Measurements from ENCODE around the gene ALG14.
"Not testable (repeated sequence)": the region's sequence is repeated elsewhere in the genome, so short reads cannot be mapped to it uniquely, and the experiment has no call there.

ALG14 gene

DNA sequence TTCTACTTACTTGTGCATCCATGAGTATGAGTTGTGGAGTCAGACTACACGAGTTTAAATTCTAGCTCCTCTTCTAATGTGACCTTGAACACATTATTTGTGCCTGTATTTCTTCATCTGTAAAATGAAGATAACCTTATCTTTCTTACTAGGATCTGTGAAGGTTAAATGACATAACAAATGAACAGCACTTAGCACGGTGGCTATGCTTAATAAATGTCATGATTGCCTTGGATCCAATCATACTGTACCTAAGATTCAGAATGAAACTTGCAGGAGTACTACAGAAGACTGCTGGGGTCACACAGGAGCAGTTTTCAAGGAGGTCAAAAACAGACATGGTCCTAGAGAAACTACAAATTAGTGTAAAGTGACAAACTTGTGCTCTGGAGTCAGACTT is 22.2 kb upstream of the ALG14 start:
- DNase-seq (no peak), ATAC-seq (no peak)
- Mint-ChIP-seq H3K27ac (no peak overlapping the region), H3K4me1 (no peaks in the 10 kb centered on the region), H3K27me3 (peaks cover 5% of the 10 kb centered on the region), H3K9me3 (no peaks in the 10 kb centered on the region), H3K4me3 (no peak overlapping the region)

DNA sequence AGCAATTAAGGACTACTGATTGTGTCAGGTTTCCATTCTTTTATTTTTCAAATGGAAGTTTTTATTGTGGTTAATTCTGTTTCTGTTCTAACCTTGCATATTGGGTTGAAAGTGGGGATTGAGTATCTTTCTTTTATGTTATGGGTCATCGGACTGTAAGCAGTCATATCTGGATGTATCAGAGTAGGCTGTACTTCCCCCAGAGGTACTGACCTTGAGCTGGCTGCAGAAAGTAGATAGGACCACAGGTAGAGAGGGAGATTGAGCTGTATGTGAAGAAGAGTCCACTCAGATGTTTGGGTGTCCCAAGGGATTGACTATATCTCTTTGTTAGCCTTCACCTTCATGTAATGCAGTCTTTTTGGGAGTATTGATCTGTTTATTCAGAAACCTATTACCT is 20.5 kb upstream of the ALG14 start:
- Mint-ChIP-seq H3K27ac (no peak overlapping the region), H3K4me3 (no peak overlapping the region), H3K27me3 (peaks cover 17% of the 10 kb centered on the region), H3K4me1 (no peaks in the 10 kb centered on the region), H3K9me3 (no peaks in the 10 kb centered on the region)
- DNase-seq (no peak), ATAC-seq (no peak)

DNA sequence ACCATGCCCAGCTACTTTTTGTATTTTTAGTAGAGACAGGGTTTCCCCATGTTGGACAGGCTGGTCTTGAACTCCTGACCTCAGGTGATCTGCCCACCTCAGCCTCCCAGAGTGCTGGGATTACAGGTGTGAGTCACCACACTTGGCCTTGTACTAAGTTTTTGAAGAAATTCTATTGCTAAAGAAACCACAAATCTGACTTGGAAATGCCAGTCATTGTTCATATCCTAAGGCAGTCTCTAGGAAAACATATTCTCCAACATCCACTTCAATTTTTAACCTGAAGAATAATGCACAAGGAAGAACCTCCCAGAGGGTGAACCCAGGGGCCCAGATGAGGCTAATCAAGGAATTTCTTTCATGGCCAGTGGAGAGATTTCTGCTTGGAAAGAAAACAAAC is 20.1 kb upstream of the ALG14 start:
- DNase-seq, H3K4me1 Mint-ChIP-seq, H3K4me3 Mint-ChIP-seq, ATAC-seq, H3K27ac Mint-ChIP-seq, H3K9me3 Mint-ChIP-seq: not testable (repeated sequence)
- H3K27me3 Mint-ChIP-seq: peaks cover 19% of the 10 kb centered on the region

DNA sequence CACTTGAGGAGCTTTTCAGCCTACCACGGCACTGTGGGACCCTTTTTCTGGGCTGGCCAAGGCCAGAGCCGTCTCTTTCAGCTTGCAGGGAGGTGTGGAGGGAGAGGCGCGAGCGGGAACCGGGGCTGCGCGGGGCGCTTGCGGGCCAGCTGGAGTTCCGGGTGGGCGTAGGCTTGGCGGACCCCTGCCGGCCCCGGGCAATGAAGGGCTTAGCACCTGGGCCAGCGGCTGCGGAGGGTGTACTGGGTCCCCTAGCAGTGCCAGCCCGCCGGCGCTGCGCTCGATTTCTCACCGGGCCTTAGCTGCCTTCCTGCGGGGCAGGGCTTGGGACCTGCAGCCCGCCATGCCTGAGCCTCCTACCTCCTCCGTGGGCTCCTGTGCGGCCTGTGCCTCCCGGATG is 18.5 kb upstream of the ALG14 start:
- ATAC-seq, H3K9me3 Mint-ChIP-seq, DNase-seq, H3K27ac Mint-ChIP-seq, H3K4me3 Mint-ChIP-seq, H3K4me1 Mint-ChIP-seq: not testable (repeated sequence)
- H3K27me3 Mint-ChIP-seq: peaks cover 19% of the 10 kb centered on the region

DNA sequence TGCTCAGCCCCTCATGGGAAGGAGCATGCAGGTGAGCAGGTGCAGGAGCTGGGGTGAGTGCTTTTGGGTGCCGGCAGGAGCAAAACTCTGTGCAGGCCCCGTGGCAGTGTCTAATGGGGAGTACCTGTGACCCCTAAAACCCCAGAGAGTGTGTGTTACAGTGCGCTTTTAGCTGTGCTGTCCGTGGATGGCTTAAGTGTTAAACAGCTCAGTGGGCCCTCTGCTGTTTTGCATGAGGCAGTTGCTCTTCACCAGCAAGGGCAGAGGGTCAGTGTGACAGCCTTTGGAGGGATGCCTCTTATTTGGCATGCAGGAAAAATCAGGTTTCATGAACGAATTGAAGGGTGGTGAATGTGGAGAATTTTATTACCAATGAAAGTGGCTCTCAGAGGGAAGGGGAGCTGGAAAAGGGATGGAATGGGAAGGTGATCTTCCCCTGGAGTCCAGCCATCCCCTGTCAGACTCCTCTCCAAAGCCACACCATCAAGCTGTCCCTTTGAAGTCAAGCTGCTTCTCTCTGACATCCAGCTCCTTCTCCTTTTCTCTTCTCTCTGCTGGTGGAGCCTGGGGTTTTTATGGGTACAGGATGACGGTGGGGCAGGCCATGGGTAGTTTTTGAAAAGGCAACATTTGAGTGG is 17.0 kb upstream of the ALG14 start:
- Mint-ChIP-seq H3K27ac (no peak overlapping the region), H3K9me3 (no peaks in the 10 kb centered on the region), H3K27me3 (peaks cover 19% of the 10 kb centered on the region), H3K4me1 (no peaks in the 10 kb centered on the region), H3K4me3 (no peak overlapping the region)
- no peak for ATAC-seq
- DNase-seq: no peak

DNA sequence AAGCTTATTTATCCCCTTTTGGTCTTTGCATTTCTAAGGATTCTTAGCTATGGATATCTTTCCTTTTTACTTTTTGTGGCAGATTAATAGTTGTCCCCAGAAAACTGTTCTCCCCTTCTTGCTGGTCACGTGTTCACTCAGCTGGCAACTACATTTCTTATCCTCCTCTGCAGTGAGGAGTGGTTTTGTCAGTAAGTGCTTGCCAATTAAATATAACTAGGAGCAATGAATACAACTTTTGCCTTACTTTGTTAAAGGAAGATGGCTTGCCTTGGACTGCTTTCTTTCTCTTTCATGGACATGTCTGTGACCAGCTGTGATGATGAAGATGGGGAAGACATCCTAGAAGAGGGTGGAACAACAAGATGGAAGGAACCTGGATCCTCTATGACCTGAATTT is 15.6 kb upstream of the ALG14 start:
- H3K27me3 Mint-ChIP-seq: peaks cover 27% of the 10 kb centered on the region
- no peak overlapping the region for H3K27ac Mint-ChIP-seq
- no peak for ATAC-seq
- no peaks in the 10 kb centered on the region for H3K9me3 Mint-ChIP-seq
- H3K4me1 Mint-ChIP-seq: no peaks in the 10 kb centered on the region
- DNase-seq: no peak
- H3K4me3 Mint-ChIP-seq: no peak overlapping the region

DNA sequence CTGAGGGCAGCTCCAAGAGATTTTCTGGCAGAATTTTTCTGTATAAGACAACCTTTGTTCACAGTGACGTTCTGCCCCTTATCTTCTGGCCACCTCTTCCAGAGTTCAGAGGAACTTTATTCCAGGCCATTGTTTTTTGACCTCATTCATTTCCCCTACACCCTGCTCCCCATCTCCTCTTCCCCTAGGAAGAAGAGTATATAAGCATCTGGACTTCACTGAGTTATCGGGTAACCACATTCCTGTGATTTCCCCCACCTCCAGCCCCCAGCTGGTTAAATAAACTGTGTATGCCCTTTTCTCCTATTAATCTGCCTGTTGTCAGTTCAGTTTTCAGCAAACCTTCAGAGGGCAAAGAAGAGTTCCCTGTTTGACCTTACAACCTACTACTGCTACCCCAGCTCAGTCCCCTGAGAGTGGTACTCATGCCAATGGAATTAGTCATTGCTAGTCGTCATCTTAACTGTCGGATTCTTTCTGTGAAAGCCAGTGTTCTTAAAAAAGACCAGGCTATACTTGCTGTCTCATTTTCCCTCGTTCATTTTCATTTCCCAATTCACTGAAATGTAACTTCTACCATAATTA is 14.3 kb upstream of the ALG14 start:
- DNase-seq (no peak), ATAC-seq (no peak)
- Mint-ChIP-seq H3K4me3 (no peak overlapping the region), H3K27me3 (peaks cover 27% of the 10 kb centered on the region), H3K4me1 (no peaks in the 10 kb centered on the region), H3K27ac (no peak overlapping the region), H3K9me3 (no peaks in the 10 kb centered on the region)

DNA sequence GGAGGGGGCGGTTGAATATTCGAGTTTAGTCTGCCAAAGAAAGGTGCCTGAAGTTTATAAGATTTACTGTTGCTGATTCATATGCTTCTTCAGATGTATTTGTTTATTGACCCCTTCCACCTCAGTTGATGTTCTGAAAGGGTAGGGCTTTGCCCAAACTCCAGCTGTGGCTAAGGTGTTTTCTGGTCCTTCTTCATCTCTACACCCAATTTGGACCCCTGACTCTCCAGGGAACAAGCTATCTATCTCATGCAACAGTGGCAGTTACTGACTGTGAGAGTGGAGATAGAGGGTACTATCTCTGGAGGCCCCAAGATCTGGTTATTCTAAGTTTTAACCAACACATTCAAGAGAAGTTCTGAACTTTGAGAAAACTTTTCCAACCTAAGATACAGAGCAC is 12.6 kb upstream of the ALG14 start:
- no peak overlapping the region for H3K27ac Mint-ChIP-seq
- H3K27me3 Mint-ChIP-seq: peaks cover 26% of the 10 kb centered on the region
- DNase-seq: no peak
- no peaks in the 10 kb centered on the region for H3K9me3 Mint-ChIP-seq
- H3K4me1 Mint-ChIP-seq: no peaks in the 10 kb centered on the region
- H3K4me3 Mint-ChIP-seq: no peak overlapping the region
- no peak for ATAC-seq

DNA sequence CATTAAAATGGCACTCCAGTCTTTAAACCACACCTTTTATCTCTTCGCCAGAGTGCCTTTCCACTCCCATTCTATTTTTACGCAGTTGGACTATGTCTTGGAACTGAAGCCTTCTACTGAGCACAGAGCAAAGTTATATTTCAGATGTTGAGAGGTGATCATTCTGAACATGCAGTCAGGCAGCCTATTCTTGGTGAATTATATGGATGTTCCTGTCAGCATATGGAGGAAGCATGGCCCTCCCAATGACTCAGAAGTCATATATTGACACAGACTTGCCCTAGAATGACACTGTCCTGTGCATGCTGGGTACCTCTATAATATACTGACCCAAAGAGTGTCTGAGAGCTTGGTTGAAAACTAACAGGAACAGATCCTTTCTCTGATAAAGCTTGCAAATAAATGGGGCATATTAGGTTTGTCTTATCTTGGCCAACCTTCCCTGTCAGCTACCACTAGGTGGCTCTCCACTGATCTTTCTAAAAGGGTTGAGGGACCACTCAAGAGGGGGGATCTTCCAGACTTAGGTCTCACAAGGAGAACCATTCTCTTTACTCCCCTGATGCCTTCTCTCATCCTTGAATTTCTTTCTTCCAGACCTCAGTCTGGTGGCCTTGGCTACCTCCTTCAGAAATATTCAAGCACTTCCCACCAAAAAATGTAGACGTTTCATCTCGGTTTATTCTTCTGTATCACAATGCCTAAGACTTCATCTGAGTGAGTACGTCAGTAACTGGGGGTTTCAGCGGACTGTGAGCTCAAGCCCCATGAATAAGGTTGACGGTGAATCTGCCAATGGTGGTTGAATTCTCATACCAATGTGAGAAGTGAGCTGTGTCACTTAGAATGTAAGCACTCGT is 11.8 kb upstream of the ALG14 start:
- DNase-seq: peak in 1 of 2 donors; percentile 11
- peaks cover 18% of the 10 kb centered on the region for H3K27me3 Mint-ChIP-seq
- H3K27ac Mint-ChIP-seq: no peak overlapping the region
- H3K4me3 Mint-ChIP-seq: no peak overlapping the region
- peak; percentile 70 for ATAC-seq
- H3K9me3 Mint-ChIP-seq: no peaks in the 10 kb centered on the region
- H3K4me1 Mint-ChIP-seq: no peaks in the 10 kb centered on the region

DNA sequence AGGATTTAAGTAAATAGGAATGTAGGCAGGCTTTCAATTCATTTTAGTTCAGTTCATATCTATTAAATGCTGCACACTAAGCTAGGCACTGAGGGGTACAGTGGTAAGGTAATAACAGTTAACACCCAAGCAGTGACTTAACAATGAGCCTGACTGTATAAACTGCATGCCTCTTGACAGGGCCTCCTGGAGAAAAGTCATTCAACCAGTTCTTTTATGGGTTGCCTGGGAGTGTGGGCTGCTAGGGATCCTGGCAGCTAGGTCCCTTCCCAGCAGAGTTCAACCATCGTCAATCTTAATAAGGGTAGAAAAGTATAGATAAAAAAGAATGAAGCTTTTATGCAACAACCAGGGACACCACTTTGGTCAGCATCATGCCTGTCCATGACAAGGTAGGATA is 8.1 kb upstream of the ALG14 start:
- H3K4me3 Mint-ChIP-seq: no peak overlapping the region
- ATAC-seq (no peak), DNase-seq (no peak)
- H3K9me3 Mint-ChIP-seq: no peaks in the 10 kb centered on the region
- H3K4me1 Mint-ChIP-seq: no peaks in the 10 kb centered on the region
- peaks cover 8% of the 10 kb centered on the region for H3K27me3 Mint-ChIP-seq
- no peak overlapping the region for H3K27ac Mint-ChIP-seq

DNA sequence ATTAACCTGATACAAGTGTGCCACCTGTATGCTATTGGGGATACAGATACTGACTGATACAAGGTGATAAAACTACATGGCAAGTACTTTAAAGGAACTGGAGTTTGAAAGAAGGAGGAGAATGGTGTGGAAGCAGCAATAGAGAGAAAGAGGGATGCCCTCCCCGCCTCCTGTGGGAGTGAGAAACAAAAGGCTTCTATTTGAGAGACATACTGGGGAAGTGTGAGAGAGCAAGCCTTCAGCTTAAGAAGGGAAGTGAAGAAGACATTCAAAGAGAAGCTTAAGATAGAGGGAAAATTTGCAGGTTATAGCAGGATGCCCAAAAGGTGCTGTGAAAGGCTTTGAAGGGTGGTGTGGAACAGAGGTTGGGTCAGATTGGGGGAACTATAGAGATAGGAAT is 7.7 kb upstream of the ALG14 start:
- ATAC-seq (no peak), DNase-seq (no peak)
- H3K4me3 Mint-ChIP-seq: no peak overlapping the region
- no peaks in the 10 kb centered on the region for H3K9me3 Mint-ChIP-seq
- H3K4me1 Mint-ChIP-seq: no peaks in the 10 kb centered on the region
- no peak overlapping the region for H3K27ac Mint-ChIP-seq
- H3K27me3 Mint-ChIP-seq: peaks cover 8% of the 10 kb centered on the region

DNA sequence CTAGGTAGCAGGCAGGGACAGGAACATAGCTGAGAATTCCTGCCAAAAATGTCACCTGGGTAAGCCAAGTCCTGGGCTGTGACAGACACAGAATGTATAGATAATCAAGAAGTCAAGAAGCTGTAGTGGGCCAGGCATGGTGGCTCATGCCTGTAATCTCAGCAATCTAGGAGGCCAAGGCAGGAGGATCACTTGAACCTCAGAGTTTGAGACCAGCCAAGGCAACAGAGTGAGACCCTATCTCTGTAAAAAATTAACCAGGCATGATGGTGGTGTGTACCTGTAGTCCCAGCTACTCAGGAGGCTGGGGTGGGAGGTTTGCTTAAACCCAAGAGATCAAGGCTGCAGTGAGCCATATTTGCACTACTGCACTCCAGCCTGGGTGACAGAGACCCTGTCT is 3.3 kb upstream of the ALG14 start:
- Mint-ChIP-seq H3K4me3 (no peak overlapping the region), H3K4me1 (peaks cover 14% of the 10 kb centered on the region)
- ATAC-seq: no peak

DNA sequence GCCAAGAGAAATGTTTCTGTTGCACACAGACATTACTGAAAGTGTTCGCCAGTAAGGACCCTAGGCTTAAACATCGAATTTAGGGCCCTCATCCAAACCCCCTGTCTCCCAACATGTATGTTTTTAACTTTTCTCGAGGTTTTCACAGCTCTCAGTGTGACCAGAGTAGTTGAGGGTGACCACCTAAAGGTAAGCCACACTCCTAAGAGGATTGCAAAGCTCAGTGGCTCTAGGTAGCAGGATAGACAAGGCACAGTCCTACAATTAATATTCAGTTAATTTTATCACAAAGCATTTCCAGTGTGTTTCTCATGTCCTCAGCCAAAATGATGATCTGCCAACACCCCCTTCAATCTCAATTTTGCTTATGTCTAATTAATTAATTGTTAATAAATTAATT is 695 bp upstream of the ALG14 start:
- ATAC-seq (peak; percentile 1), DNase-seq (no peak)
- Mint-ChIP-seq H3K4me1 (peaks cover 16% of the 10 kb centered on the region), H3K9me3 (no peaks in the 10 kb centered on the region), H3K27ac (peak overlapping the region in 1 of 2 donors; percentile 82), H3K27me3 (no peaks in the 10 kb centered on the region), H3K4me3 (peak overlapping the region; percentile 95)

More for the DNA sequence above, 3.3 kb upstream of the ALG14 start:
- DNase-seq: no peak
- Mint-ChIP-seq H3K27me3 (no peaks in the 10 kb centered on the region), H3K27ac (no peak overlapping the region), H3K9me3 (no peaks in the 10 kb centered on the region)

DNA sequence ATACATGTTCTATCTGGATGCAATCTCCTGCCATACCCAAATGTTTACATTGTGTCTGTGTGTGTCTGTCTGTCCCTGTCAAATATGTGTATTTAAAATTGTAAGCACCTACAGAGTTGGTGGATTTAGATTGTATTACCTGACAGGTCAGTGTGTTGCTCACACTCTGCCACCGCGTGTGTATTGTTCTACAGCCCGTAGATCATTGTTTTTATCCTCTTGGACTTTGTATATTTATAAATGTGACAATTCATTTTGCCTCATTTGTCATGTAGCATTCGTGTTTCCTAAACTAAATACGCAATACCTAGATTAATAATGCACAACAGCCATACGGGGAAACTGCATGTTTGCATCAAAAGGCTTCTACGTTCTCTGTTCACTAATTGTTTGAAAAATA is 634 bp downstream of the ALG14 start:
- Mint-ChIP-seq H3K4me3 (peak overlapping the region; percentile 95), H3K27ac (peak overlapping the region; percentile 98), H3K4me1 (peaks cover 16% of the 10 kb centered on the region), H3K27me3 (no peaks in the 10 kb centered on the region), H3K9me3 (no peaks in the 10 kb centered on the region)
- DNase-seq: no peak
- no peak for ATAC-seq

DNA sequence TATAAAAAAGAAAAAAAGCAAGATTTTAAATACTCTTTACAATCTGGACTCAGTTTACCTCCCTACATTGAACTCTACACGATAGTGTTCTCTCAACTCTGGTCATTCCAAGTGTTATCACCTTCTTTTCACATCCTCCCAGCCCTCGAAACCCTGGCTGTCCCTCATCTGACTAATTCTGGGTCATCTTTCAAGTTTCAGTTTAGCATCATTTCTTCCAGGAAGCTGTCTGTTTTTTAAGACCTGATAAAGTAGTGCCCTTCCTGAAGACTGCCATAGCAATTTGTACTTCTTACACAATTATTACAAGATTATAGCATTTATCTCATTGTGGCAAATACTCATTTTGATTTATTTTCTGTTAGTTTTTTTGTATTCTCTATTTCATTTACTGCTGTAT is 1.2 kb downstream of the ALG14 start:
- Mint-ChIP-seq H3K9me3 (no peaks in the 10 kb centered on the region), H3K27ac (peak overlapping the region in 1 of 2 donors; percentile 27), H3K4me3 (peak overlapping the region; percentile 95), H3K27me3 (no peaks in the 10 kb centered on the region), H3K4me1 (peaks cover 16% of the 10 kb centered on the region)
- ATAC-seq (no peak), DNase-seq (no peak)

DNA sequence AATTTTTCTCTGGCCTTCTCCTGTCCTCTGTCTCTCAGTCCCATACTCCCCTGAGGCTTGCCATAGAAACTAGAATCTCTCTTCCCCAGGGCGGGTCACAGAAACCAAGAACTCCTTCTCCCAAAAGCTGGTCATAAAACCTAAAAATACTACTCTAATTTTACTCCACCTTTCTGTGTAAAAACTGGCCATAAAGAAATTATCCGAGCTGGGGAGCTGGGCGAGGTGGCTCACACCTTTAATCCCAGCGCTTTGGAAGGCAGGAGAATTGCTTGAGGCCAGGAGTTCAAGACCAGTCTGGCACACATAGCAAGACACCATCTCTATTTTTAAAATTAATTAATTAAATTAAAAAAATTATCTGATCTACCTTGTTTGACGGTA is 3.0 kb downstream of the ALG14 start:
- ATAC-seq (no peak), DNase-seq (no peak)
- Mint-ChIP-seq H3K4me3 (no peak overlapping the region), H3K27me3 (no peaks in the 10 kb centered on the region), H3K27ac (no peak overlapping the region), H3K9me3 (no peaks in the 10 kb centered on the region), H3K4me1 (peaks cover 16% of the 10 kb centered on the region)

Data from stimulated activated naive CD8-positive, alpha-beta T cell treated with anti-CD3 and anti-CD28 coated beads, Interleukin-15, amount 100 ng/mL, for 72 hours (primary cell).